NCI-H2171 treated with DMSO at 0.1 percent for 48 hours (cell line): Measurements from ENCODE around the gene BANP.
"Not testable (repeated sequence)": the region's sequence is repeated elsewhere in the genome, so short reads cannot be mapped to it uniquely, and the experiment has no call there.

Experiments
- DNase-seq: peaks from one replicate; lab custom pipeline; 2025; lab: John Stamatoyannopoulos, UW

Gene BANP

DNA sequence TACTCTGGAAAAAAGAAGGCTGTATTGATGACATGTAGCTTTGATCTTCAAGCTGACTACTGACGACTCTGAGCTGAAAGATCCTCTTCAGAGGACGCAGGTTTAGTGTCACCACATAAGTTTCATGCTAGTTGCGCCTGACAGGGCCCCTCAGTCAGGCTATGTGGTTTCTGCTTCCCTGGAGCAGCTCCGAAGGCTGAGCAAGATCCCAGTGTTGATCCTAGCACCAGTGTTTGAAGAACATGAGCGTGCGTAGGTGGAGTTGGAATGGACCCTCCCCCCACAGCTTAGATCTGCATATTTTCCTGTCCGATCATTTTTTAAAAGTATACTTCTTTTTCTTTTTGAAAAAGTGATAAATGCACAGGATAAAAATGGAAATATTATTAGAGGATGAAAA is 17.3 kb downstream of the BANP start:
- DNase-seq = no peak

DNA sequence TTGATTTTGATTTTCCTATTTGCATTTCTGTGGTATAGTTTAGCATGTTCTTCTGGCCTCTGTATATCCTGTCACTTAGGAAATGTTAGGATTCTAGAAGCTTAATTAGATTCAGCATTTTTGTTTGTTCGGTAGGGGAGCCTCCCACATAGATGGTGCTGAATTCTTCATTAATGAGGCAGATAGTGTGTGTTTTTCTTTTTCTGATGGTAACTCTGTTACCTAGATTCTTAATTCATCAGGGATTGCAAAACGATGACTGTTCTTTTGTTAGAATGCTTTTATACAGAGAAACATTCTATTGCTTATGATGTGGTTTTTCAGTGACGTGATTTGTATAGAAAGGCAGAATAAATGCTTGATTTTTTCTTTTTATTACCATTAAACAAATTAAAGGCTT is 19.0 kb downstream of the BANP start:
- no peak for DNase-seq

DNA sequence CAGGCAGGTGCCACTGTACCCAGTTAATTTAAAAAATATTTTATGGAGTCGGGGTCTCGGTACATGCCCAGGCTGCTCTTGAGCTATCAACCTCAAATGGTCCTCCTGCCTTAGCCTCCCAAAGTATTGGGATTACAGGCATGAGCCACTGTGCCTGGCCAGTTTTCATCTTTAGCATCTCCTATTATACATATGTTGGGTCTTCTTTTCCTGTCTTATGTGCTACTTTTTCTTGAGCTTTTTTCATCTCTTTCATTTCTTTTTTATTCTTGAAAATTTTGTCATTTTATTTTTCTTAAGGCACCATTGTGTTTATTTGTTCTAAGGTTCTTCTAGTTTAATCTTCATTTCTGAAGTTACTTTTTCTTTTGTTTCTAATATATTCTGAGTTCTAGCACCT is 20.7 kb downstream of the BANP start:
- DNase-seq = no peak

DNA sequence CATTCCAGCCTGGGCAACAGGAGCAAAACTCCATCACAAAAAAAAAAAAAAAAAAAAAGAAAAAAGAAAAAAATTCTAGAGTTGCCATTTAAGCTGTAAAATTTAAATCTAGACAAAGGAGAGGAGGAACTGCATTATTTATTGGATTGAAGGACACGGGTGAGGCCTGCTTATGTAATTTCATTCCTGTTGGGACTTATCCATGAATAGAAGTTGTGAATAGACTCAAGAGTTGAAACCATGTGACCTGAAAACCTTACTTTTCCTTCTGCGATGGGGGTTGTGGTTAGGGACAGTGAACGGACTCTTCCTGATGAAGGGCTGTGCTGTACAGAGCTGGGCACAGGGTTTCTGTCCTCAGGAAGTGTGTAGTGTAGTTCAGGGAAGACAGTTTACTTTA is 22.5 kb downstream of the BANP start:
- DNase-seq = no peak

DNA sequence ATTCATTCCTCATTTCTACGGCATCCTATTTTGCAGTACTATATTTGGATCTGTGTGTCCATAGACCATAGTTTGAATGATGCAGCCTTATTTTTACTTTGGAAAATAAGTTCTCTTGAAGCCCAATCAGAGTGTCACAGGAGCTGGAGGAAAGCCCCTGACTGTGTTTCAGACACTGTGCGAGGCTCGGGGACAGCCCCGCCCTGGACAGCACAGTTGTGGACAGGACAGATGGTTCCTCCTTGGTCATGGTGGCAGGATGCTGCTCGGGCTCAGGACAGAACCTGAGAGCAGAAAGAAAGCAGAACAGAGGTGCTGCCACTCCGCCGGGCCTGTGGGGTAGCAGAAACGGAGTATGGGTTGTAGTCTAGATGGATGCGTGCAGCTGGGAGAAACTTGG is 22.9 kb downstream of the BANP start:
- DNase-seq = no peak

DNA sequence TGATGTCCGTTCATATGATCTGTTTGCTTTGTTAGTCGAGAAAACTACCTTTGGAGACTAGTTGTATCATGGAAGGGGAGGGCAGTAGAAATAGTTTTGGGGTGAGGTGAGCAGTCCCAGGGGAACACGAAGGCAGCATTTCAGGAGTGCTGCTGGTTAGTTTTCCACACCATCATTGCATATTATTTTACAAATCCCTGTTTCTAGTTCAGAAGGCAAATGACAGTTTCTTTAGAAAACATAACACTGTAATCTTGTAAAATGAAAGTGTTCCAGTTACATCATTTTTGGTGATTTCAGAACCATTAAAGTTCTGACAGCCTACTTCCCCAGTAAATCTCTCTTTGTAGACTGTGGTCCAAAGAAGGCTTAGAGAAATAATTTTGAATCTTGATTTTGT is 25.4 kb downstream of the BANP start:
- DNase-seq = no peak

DNA sequence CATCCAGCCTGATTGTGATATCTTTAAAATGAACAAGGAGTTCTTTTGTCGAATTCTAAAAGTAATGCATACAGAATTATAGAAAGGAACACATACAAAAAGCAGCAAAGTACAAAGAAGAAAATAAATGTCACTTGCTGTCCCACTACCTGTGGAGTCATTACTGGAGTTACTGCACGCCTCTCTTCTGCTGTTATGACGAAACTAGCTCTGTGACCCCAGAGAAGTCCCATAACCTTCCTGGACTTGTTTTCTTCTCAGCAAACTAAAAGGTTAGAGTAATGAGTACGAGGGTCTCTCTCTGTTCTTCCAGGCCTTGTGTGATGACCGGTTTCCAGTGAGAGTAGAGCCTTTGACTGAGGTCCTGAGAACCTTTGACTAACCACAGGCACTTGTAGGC is 26.9 kb downstream of the BANP start:
- no peak for DNase-seq

DNA sequence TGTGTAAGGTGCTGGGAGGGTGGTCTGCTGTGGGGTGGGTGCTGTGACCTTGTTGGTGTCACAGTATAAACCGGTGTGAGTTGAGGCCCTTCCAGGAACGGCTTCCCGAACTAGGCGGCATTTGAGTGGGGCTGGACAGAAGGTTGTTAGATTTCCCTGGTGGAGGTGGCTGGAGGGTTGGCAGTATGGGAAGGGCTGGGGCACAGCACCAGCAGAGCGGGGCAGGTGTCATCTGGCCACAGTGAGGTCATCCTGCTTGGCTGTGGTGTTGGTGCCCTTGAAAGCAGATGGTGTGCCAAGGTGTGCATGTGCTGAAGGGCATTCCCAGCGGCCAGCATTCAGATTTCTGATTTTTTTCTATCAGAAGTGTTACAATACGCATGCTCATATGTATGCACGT is 28.1 kb downstream of the BANP start:
- peak; percentile 53 for DNase-seq

DNA sequence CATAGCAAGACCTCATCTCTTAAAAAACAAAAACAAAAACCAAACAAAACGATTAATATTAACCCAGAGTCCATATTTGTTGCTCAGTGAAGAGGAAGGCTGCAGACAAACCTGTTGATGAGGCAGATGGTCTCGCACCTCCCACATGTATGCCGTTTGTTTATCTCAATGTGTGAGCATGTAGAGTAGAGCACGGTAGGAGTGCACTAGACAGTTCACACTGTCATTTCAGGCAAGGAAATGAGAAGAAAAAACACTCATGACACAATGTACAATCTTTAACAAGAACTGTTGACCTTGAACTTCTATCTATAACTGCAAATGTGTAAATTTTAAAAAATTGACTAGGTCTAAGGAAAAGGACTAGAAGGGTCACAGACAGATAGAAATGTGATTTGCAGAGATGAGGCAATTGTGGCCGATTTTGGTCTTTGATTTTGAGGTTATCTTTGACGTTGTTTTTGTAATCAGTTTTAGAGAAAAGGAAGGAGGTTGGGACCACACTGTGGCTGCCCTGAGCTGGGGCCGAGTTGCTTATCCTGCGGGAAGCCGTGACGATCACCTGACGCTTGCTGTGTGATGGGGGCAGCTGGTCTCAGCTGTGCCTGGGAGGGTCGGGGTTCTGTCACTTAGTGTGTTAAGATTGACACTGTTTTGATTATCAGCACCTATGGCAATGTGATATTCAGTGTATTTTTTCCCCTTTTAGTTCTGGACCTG is 28.8 kb downstream of the BANP start:
- peak; percentile 66 for DNase-seq

DNA sequence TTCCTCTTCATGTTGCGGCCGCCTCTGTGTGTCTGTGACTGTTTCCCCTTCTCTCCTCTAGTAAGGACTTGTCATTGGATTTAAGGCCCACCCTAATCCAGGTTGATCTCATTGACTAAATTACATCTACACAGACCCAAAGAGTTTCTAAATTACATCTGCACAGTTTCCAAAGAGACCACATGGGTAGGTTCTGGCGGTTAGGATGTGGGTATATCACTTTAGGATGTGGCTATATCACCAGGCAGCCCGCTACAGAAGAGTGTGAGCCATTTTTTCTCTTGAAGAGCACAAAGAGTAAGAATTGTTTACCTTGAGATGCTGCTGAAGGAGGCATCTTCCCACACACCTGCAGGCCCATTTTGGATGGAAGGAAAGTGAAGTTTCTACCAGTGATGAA is 30.1 kb downstream of the BANP start:
- DNase-seq = not testable (repeated sequence)

DNA sequence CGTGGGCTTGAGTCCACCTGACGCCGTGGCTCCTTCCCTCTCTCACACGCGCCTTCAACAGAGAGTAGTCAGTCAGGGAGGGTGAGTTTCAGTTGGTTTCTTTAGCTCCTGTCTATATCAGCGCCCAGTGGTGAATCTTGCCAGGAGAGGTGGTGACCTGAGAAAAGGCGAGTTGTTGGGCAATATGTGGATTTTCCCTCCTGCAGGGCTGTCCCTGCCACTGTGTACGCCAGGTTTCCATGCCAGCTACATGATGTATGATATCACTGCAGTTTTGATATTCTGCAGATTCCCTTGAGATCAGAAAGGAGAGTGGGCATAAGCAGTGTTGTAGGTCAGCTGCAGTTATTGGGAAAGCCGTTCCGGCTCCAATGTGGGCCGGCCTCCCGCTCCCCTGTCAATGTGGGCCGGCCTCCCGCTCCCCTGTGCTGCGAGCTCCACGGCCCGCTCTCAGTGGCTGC is 31.4 kb downstream of the BANP start:
- no peak for DNase-seq

DNA sequence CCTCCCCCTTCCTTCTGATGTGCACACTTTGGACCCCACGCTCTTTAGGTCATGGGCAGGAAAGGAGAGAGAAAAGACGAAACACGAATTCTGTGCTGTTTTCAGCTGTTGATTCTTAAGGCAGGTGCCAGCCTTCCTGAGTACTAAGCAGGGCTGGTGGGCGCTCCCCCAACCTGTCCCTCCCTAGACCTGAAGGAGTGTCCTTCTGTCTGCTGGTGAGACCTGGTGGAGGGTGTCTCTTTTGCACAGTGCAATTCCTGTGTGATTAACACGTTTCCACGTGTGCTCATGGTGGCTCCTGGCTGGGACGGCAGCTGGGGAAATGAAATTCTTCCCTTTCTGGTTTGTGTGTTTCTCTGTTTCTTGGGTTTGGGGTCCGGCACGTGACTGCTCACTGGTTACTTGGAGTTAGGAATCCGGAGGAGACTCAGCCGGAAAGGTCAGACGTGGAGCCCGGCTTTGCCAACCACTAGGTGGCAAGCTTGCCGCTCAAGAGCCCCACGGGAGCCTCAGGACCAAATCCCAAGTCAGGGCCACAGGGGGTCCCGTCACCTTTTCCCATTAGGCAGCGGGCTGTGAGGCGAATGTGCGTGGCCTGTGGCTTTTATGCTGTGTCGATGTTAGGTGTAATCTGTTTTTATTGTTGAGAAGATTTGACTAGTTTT is 32.0 kb downstream of the BANP start:
- DNase-seq = not testable (repeated sequence)

DNA sequence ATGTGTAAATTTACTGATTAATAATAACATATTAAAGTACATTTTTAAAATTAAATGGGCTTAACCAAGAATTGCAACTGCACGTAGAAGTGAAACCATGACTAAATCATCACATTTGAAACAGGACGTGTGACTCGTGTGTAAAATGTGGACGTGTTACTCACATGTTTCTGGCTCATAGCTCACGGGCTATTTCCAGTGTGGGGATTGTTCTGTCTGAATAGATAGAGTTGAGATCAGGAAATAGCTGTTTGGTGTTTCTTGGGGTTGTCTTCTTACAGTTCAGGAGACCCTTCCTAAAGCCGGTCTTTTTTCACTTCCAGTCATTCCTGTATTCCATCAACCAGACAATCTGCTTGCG is 32.5 kb downstream of the BANP start:
- not testable (repeated sequence) for DNase-seq

DNA sequence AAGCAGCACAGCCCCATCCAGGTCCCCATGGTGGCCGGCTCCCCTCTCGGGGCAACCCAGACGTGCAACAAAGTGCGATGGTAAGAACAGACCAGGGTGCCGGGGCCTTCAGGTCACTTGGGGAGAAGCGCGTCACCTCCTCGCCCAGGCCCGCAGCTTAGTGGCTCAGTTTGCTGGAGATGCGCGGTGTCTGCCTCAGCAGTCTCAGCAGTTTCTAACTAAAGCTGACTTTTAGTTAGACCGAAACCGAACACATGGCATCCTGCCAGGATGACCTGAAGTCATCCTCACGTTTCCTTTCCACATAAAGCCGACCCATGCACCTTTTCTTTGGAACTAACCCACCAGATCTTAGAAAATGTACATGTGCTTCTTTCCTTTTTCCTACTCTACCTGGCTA is 32.9 kb downstream of the BANP start:
- not testable (repeated sequence) for DNase-seq

DNA sequence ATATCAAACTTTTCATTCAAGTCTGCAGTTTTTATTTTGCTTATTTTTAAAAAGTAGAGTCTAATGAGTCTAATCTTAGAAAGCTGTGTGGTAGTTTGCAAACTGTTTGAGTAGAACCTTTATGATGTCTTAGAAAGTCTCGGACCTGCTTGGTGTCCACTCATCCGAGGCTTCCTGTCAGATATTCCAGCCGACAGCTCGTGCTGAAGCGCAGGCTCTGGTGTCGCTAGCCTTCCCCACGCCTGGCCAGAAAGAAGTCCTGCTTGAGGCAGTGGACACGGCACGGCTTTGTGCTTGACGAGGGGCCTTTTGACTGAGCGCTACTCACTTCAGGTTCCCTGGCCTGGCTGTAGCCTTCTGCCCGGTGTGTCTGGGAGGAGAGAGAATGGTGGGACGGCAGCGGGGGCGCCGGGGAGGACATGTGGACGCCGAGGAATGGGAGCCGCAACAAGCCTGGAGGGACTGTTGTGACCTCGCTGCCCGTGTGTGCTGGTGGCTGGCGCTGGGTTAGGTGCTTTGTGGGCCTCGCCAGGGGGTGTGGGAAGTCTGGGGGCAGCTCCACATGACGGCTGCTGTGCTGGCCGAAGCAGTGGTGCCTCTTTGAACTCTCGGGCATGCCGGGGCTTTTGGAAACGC is 33.5 kb downstream of the BANP start:
- no peak for DNase-seq

DNA sequence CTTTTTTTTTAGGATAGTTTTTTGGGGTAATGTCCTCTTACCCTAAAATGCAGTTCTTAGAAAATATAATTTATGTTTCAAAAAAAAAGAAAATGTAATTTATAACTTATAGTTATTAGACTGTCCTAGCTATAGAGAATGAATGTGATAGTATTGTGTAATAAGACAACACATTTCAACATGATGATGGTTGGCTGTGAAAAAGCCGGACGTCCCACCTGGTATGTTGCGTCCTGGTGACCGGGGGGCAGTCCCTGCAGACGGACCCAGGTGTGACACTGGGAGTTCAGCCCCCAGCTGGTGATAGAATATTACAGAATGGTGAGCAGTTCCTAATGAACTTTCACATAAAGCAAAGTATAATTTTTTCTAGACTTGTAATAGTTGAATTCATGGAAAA is 34.3 kb downstream of the BANP start:
- not testable (repeated sequence) for DNase-seq

DNA sequence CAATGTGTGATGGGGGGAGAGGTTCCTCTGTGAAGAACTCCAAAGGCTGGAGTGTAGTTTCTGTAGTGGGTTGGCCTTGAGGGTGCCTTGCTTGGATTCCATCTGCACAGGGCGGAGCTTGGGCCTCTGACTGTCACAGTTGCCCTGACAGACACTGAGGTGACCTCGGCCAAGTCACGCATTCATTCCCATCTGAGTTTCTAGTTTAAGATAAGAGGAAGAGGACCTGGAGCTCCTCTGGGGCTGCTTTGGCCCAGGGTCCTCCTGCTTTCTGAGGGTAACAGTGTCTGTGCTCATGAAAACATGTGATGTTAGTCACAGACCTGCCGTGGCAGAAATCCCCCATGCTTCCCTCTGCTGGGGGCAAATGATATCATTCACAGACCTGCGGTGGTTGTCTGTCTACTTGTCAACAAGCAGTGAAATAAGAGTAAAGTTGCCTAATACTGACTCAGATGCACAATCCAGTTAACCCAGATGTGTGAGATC is 35.2 kb downstream of the BANP start:
- peak; percentile 7 for DNase-seq

DNA sequence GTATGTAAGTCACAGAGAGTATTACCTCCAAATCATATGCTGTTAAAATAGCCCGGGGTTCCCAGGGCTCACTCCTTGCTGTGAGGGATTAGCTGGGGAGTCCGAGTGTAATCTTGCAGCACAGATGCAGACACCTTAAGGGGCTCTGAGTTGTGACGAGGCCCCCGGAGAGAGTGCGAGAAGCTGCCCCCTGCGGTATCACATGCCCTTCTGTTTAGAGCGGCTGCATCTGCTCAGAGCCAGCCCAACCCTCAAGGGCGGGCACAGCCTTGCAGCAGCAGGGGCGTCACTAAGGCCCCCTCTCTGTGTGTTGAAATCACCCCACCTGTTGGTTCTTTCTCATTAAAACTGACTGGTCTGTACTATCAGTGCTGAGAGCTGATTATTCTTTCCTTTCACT is 37.4 kb downstream of the BANP start:
- DNase-seq = peak; percentile 45

DNA sequence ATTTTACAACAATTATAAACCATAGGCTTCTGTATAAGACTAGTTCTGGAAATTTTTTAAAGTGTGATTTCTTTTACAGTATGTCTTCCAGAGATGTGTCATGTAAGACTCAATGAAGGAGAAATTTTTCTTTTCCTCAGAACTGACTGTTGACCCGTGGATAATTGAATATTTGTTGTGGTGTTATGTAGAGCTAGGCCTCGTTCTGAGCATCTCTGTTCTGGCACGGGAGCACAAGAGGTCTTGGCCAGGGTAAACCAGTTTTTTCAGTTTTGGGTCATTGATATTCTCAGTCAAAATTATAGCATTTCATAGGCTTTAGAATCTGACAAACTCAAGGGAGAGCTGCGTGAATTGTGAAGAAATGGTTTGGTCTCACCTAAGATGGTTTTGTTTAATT is 39.0 kb downstream of the BANP start:
- not testable (repeated sequence) for DNase-seq

DNA sequence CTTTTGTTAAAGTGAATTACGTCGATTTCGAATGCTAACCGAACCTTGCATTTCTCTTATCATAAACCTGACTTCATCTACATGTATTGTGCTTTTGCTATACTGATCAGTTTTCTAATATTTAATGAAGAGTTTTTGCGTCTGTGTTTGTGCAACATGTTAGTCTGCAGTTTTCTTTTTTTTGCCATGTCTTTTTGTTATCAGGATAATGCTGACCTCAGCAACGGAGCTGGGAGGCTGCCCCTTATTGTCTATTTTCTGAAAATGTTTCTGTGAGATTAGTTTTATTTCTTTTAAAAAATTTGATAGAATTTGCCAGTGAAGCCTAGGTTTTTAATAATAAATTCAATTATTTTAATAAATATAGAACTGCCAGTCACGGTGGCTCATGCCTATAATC is 40.9 kb downstream of the BANP start:
- not testable (repeated sequence) for DNase-seq

DNA sequence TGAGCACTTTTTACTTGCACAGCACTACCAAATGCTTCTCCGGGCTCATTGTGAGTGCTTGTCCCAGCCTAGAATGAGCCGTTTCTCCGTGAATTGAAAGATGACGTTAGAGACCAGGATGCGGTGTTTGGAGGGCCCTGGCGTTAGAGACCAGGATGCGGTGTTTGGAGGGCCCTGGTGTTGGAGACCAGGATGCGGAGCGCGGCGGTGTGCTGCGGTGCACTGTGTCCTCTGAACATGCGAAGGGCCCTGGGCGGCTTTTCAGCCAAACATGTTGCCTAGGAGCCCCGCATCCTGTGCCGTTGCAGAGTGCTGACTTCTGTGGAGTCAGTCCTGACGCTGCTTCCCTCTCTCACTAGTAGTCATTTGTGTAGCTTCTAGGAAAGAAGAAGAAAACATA is 42.7 kb downstream of the BANP start:
- DNase-seq = no peak

DNA sequence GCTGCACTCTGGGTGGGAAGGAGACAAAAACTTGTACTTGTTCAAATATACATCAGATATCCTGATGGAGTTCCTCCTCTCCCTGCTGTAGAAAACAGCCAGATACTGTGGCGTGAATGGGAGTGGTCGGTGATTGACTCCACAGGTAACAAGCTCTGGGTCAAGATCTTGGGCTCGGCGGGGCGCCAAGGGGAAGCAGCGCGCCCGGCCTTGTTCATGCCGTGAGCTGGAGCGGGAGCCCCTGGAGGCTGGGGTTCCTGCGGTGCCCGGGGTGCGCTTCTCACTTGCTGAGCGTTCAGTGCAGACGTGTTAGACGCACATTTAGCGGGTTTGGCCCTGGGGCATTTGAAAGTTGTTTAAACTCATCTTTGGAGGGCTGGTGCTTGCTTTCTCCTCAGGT is 44.4 kb downstream of the BANP start:
- no peak for DNase-seq
